ENCODE measurements around the gene CACNA1F. TPM values are rescaled to one million over a fixed set of nuclear protein-coding genes. Genes with fewer than 3 reads are reported as not detected.

Gene CACNA1F
- total RNA-seq, 2 experiments from 2014 or later, result not detected

GRCh38 chrX:49208399-49208798, 24.7 kb downstream of the CACNA1F start:
- H2AFZ ChIP-seq (ENCODE audit: low read length), result no peak overlapping the region
- no peaks in the 10 kb centered on the region for H3K36me3 ChIP-seq (ENCODE audit: insufficient read depth, low read length)
- intact Hi-C loops (cut with micrococcal nuclease; ENCODE audit: unreplicated experiment), result no loop called here
- no peak for TF ChIP-seq CTCF (conservative IDR thresholded peaks at IDR 0.05; ENCODE audit: low read length)
- TF ChIP-seq EZH2phosphoT487 (IDR thresholded peaks at IDR 0.05; ENCODE audit: borderline replicate concordance, low read depth, low read length), result no peak
- no peak overlapping the region for H3K4me2 ChIP-seq (ENCODE audit: low read length)
- no peaks in the 10 kb centered on the region for H3K9me3 ChIP-seq (ENCODE audit: low read length)
- H3K27ac ChIP-seq (ENCODE audit: low read depth, low read length, poor library complexity, severe bottlenecking), result no peak overlapping the region
- H3K4me3 ChIP-seq (ENCODE audit: low read depth, low read length, poor library complexity, severe bottlenecking), result no peak overlapping the region
- no peaks in the 10 kb centered on the region for H4K20me1 ChIP-seq (ENCODE audit: insufficient read depth, low read length)
- no peaks in the 10 kb centered on the region for H3K79me2 ChIP-seq (ENCODE audit: insufficient read depth, low read depth, low read length)
- H3K4me1 ChIP-seq (ENCODE audit: insufficient read depth, low read length, poor library complexity, severe bottlenecking), result no peaks in the 10 kb centered on the region
- no peaks in the 10 kb centered on the region for H3K9me2 ChIP-seq (ENCODE audit: insufficient read depth, low read length)
- BruUV-seq (replicated peaks), result no TSS peak
- ChIA-PET CTCF (ENCODE audit: unreplicated experiment) (no interaction called here), POLR2A (interaction anchor here (1.0 kb wide), 1 partner anchor 20 kb away, joined by 3 read pairs; no protein-coding TSS in a partner anchor)
- no peak for DNase-seq (ENCODE audit: low spot score)

GRCh38 chrX:49206543-49206942, 26.6 kb downstream of the CACNA1F start:
- ChIA-PET CTCF (ENCODE audit: unreplicated experiment) (no interaction called here), POLR2A (no interaction called here)
- Histone ChIP-seq H2AFZ (ENCODE audit: low read length) (no peak overlapping the region), H3K4me1 (ENCODE audit: insufficient read depth, low read length, poor library complexity, severe bottlenecking) (no peaks in the 10 kb centered on the region), H3K27ac (ENCODE audit: low read depth, low read length, poor library complexity, severe bottlenecking) (no peak overlapping the region), H3K4me3 (ENCODE audit: low read depth, low read length, poor library complexity, severe bottlenecking) (no peak overlapping the region), H4K20me1 (ENCODE audit: insufficient read depth, low read length) (no peaks in the 10 kb centered on the region), H3K9me2 (ENCODE audit: insufficient read depth, low read length) (no peaks in the 10 kb centered on the region), H3K4me2 (ENCODE audit: low read length) (no peak overlapping the region), H3K9me3 (ENCODE audit: low read length) (no peaks in the 10 kb centered on the region), H3K79me2 (ENCODE audit: insufficient read depth, low read depth, low read length) (no peaks in the 10 kb centered on the region), H3K36me3 (ENCODE audit: insufficient read depth, low read length) (no peaks in the 10 kb centered on the region)
- TF ChIP-seq EZH2phosphoT487 (IDR thresholded peaks at IDR 0.05; ENCODE audit: borderline replicate concordance, low read depth, low read length), result no peak
- no peak for TF ChIP-seq CTCF (conservative IDR thresholded peaks at IDR 0.05; ENCODE audit: low read length)
- no peak for DNase-seq (ENCODE audit: low spot score)
- BruUV-seq (replicated peaks), result no TSS peak
- intact Hi-C loops (cut with micrococcal nuclease; ENCODE audit: unreplicated experiment), result no loop called here

- Histone ChIP-seq H3K27ac (ENCODE audit: low read depth, low read length, poor library complexity, severe bottlenecking) (no peak overlapping the region), H3K4me2 (ENCODE audit: low read length) (no peak overlapping the region), H3K9me3 (ENCODE audit: low read length) (no peaks in the 10 kb centered on the region), H3K79me2 (ENCODE audit: insufficient read depth, low read depth, low read length) (no peaks in the 10 kb centered on the region), H3K4me3 (ENCODE audit: low read depth, low read length, poor library complexity, severe bottlenecking) (no peak overlapping the region), H3K36me3 (ENCODE audit: insufficient read depth, low read length) (no peaks in the 10 kb centered on the region), H3K9me2 (ENCODE audit: insufficient read depth, low read length) (no peaks in the 10 kb centered on the region), H4K20me1 (ENCODE audit: insufficient read depth, low read length) (no peaks in the 10 kb centered on the region), H3K4me1 (ENCODE audit: insufficient read depth, low read length, poor library complexity, severe bottlenecking) (peaks cover 4% of the 10 kb centered on the region), H2AFZ (ENCODE audit: low read length) (no peak overlapping the region)
- BruUV-seq (replicated peaks), result no TSS peak
- DNase-seq (ENCODE audit: low spot score), result no peak
- TF ChIP-seq CTCF (conservative IDR thresholded peaks at IDR 0.05; ENCODE audit: low read length) (no peak), EZH2phosphoT487 (IDR thresholded peaks at IDR 0.05; ENCODE audit: borderline replicate concordance, low read depth, low read length) (no peak)
- POLR2A ChIA-PET, result no interaction called here
- intact Hi-C loops (cut with micrococcal nuclease; ENCODE audit: unreplicated experiment), result no loop called here
- CTCF ChIA-PET (ENCODE audit: unreplicated experiment), result no interaction called here
These were observed 27.7 kb downstream of the CACNA1F start for GRCh38 chrX:49205443-49205842.

All from OCI-LY7 (cell line).